ENCODE measurements around the gene RNF112.

Gene RNF112

DNA sequence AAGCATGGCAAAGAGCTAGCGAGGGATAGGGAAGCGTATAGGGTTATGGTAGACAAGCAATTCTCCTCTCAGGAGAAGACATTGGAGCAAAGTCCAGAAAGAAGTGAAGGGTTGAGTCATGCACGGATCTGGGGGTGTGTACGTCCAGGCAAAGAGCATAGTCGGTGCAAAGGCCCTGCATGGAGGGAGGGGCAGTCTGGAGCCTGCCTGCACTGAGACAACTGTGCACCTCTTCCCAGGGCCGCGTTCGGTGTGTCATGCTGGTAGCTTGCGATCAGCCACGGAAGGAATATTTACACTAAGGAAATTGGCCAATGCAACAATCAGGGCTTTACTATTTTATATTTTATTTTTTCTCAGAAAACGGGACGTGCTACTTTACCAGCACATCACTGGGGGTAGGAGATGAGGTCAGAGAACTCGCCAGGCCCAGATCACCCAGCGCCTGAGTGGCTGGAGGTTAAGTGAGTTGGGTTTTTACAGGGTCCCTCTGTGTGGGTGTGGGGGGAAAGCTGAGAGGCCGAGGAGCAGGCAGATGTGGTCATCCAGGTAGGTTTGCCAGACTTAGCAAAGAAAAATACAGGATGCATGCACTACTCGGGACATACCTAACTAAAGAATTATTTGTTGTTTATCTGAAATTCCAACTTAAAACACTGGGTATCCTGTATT lies 41.8 kb upstream of the RNF112 start:
- H3K27me3 ChIP-seq (ENCODE audit: control insufficient read depth, insufficient read depth, low read length) = no peaks in the 10 kb centered on the region
- no peak overlapping the region for H3K27ac ChIP-seq (ENCODE audit: low read depth, low read length)
- H3K4me1 ChIP-seq (ENCODE audit: control insufficient read depth, insufficient read depth, low read length) = no peaks in the 10 kb centered on the region
- no peak overlapping the region for H3K9ac ChIP-seq (ENCODE audit: low read length)
- no peaks in the 10 kb centered on the region for H3K36me3 ChIP-seq (ENCODE audit: control insufficient read depth, insufficient read depth, low read length)
- no peak overlapping the region for H3K4me3 ChIP-seq (ENCODE audit: low read length)

GRCh38 chr17:19369846-19370492 lies 41.1 kb upstream of the RNF112 start:
- Histone ChIP-seq H3K4me1 (ENCODE audit: control insufficient read depth, insufficient read depth, low read length) (no peaks in the 10 kb centered on the region), H3K9ac (ENCODE audit: low read length) (no peak overlapping the region), H3K4me3 (ENCODE audit: low read length) (no peak overlapping the region), H3K27me3 (ENCODE audit: control insufficient read depth, insufficient read depth, low read length) (no peaks in the 10 kb centered on the region), H3K36me3 (ENCODE audit: control insufficient read depth, insufficient read depth, low read length) (no peaks in the 10 kb centered on the region), H3K27ac (ENCODE audit: low read depth, low read length) (no peak overlapping the region)

DNA sequence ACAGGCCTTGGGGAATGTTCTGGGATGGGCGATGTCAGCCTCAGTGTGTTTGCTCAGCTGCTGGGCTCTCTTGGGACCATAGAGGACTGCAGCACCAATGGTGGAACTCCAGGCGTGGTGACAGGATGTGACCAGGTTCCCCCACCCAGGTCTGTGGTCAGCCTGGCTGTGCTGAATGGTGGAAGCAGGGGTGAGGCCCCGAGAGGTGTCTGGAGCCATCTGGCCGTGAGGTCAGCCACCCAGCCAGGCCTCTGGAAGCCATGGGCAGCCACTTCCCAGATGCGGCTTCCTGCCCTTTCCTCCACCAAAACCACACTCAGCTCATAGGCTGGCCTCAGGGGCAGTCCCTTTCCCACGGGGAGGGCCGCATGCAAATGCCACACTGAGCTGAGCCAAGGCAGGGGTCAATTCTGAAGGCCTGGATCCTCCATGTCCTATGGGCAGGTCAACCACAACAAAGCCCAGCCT lies 40.5 kb upstream of the RNF112 start:
- Histone ChIP-seq H3K27me3 (ENCODE audit: control insufficient read depth, insufficient read depth, low read length) (no peaks in the 10 kb centered on the region), H3K4me1 (ENCODE audit: control insufficient read depth, insufficient read depth, low read length) (no peaks in the 10 kb centered on the region), H3K36me3 (ENCODE audit: control insufficient read depth, insufficient read depth, low read length) (no peaks in the 10 kb centered on the region), H3K27ac (ENCODE audit: low read depth, low read length) (no peak overlapping the region), H3K4me3 (ENCODE audit: low read length) (no peak overlapping the region), H3K9ac (ENCODE audit: low read length) (no peak overlapping the region)

- Histone ChIP-seq H3K9ac (ENCODE audit: low read length) (no peak overlapping the region), H3K36me3 (ENCODE audit: control insufficient read depth, insufficient read depth, low read length) (no peaks in the 10 kb centered on the region), H3K4me3 (ENCODE audit: low read length) (no peak overlapping the region), H3K27me3 (ENCODE audit: control insufficient read depth, insufficient read depth, low read length) (no peaks in the 10 kb centered on the region), H3K4me1 (ENCODE audit: control insufficient read depth, insufficient read depth, low read length) (no peaks in the 10 kb centered on the region), H3K27ac (ENCODE audit: low read depth, low read length) (no peak overlapping the region)
Observed at GRCh38 chr17:19371259-19372010, 39.6 kb upstream of the RNF112 start.

- Histone ChIP-seq H3K27ac (ENCODE audit: low read depth, low read length) (no peak overlapping the region), H3K4me1 (ENCODE audit: control insufficient read depth, insufficient read depth, low read length) (peaks cover 3% of the 10 kb centered on the region)
Observed at GRCh38 chr17:19372011-19372370, 39.0 kb upstream of the RNF112 start.

GRCh38 chr17:19372439-19372838 lies 38.6 kb upstream of the RNF112 start:
- H3K9ac ChIP-seq (ENCODE audit: low read length) = no peak overlapping the region
- H3K4me1 ChIP-seq (ENCODE audit: control insufficient read depth, insufficient read depth, low read length) = peaks cover 7% of the 10 kb centered on the region
- no peaks in the 10 kb centered on the region for H3K36me3 ChIP-seq (ENCODE audit: control insufficient read depth, insufficient read depth, low read length)
- no peak overlapping the region for H3K27ac ChIP-seq (ENCODE audit: low read depth, low read length)
- no peaks in the 10 kb centered on the region for H3K27me3 ChIP-seq (ENCODE audit: control insufficient read depth, insufficient read depth, low read length)
- no peak overlapping the region for H3K4me3 ChIP-seq (ENCODE audit: low read length)

More at GRCh38 chr17:19372011-19372370, 39.0 kb upstream of the RNF112 start:
- Histone ChIP-seq H3K9ac (ENCODE audit: low read length) (no peak overlapping the region), H3K36me3 (ENCODE audit: control insufficient read depth, insufficient read depth, low read length) (no peaks in the 10 kb centered on the region), H3K4me3 (ENCODE audit: low read length) (no peak overlapping the region), H3K27me3 (ENCODE audit: control insufficient read depth, insufficient read depth, low read length) (no peaks in the 10 kb centered on the region)

- no peaks in the 10 kb centered on the region for H3K27me3 ChIP-seq (ENCODE audit: control insufficient read depth, insufficient read depth, low read length)
- no peak overlapping the region for H3K27ac ChIP-seq (ENCODE audit: low read depth, low read length)
- H3K36me3 ChIP-seq (ENCODE audit: control insufficient read depth, insufficient read depth, low read length) = no peaks in the 10 kb centered on the region
- H3K9ac ChIP-seq (ENCODE audit: low read length) = no peak overlapping the region
- H3K4me1 ChIP-seq (ENCODE audit: control insufficient read depth, insufficient read depth, low read length) = peaks cover 7% of the 10 kb centered on the region
- H3K4me3 ChIP-seq (ENCODE audit: low read length) = no peak overlapping the region
Observed at GRCh38 chr17:19372866-19373504, 38.0 kb upstream of the RNF112 start.

GRCh38 chr17:19374136-19374535 lies 36.9 kb upstream of the RNF112 start:
- H3K9ac ChIP-seq (ENCODE audit: low read length) = no peak overlapping the region
- H3K4me3 ChIP-seq (ENCODE audit: low read length) = no peak overlapping the region
- H3K27me3 ChIP-seq (ENCODE audit: control insufficient read depth, insufficient read depth, low read length) = no peaks in the 10 kb centered on the region
- H3K4me1 ChIP-seq (ENCODE audit: control insufficient read depth, insufficient read depth, low read length) = peaks cover 9% of the 10 kb centered on the region
- H3K36me3 ChIP-seq (ENCODE audit: control insufficient read depth, insufficient read depth, low read length) = no peaks in the 10 kb centered on the region
- no peak overlapping the region for H3K27ac ChIP-seq (ENCODE audit: low read depth, low read length)

DNA sequence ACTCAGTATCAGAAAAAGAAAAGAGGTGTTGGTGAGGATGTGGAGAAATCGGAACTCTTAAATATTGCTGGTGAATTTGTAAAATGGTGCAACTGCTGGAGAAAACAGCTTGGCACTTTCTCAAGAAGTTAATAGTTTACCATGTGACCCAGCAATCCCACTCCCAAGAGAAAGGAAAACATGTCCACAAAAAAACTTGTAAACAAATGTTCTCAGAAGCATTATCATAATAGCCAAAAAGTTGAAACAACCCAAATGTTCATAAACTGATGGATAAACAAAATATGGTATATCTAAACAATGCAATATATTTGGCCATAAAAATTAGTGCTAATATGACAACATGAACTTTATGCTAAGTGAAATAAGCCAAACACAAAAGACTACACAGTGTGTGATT lies 35.3 kb upstream of the RNF112 start:
- H3K27ac ChIP-seq (ENCODE audit: low read depth, low read length) = no peak overlapping the region
- peaks cover 14% of the 10 kb centered on the region for H3K4me1 ChIP-seq (ENCODE audit: control insufficient read depth, insufficient read depth, low read length)
- peaks cover 6% of the 10 kb centered on the region for H3K36me3 ChIP-seq (ENCODE audit: control insufficient read depth, insufficient read depth, low read length)
- H3K4me3 ChIP-seq (ENCODE audit: low read length) = no peak overlapping the region
- H3K9ac ChIP-seq (ENCODE audit: low read length) = no peak overlapping the region
- H3K27me3 ChIP-seq (ENCODE audit: control insufficient read depth, insufficient read depth, low read length) = no peaks in the 10 kb centered on the region

GRCh38 chr17:19376811-19377210 lies 34.2 kb upstream of the RNF112 start:
- peak overlapping the region; percentile 68 for H3K4me3 ChIP-seq (ENCODE audit: low read length)
- peak overlapping the region; percentile 95 for H3K27ac ChIP-seq (ENCODE audit: low read depth, low read length)

GRCh38 chr17:19377602-19378415 lies 33.2 kb upstream of the RNF112 start:
- H3K9ac ChIP-seq (ENCODE audit: low read length) = peak overlapping the region; percentile 54
- H3K27ac ChIP-seq (ENCODE audit: low read depth, low read length) = peak overlapping the region; percentile 95
- H3K4me3 ChIP-seq (ENCODE audit: low read length) = peak overlapping the region; percentile 68
- peaks cover 15% of the 10 kb centered on the region for H3K36me3 ChIP-seq (ENCODE audit: control insufficient read depth, insufficient read depth, low read length)
- peaks cover 14% of the 10 kb centered on the region for H3K4me1 ChIP-seq (ENCODE audit: control insufficient read depth, insufficient read depth, low read length)
- no peaks in the 10 kb centered on the region for H3K27me3 ChIP-seq (ENCODE audit: control insufficient read depth, insufficient read depth, low read length)

More at GRCh38 chr17:19376811-19377210, 34.2 kb upstream of the RNF112 start:
- H3K27me3 ChIP-seq (ENCODE audit: control insufficient read depth, insufficient read depth, low read length) = no peaks in the 10 kb centered on the region
- no peak overlapping the region for H3K9ac ChIP-seq (ENCODE audit: low read length)
- H3K36me3 ChIP-seq (ENCODE audit: control insufficient read depth, insufficient read depth, low read length) = peaks cover 11% of the 10 kb centered on the region
- H3K4me1 ChIP-seq (ENCODE audit: control insufficient read depth, insufficient read depth, low read length) = peaks cover 14% of the 10 kb centered on the region
